SK-N-SH (cell line): ENCODE results near the gene HSFX4. TPM values are rescaled to one million over a fixed set of nuclear protein-coding genes. Genes with fewer than 3 reads are reported as not detected.

Experiments
- CTCF ChIA-PET: fragments of 300-600, 350-600 bp; formaldehyde crosslinking; extraction: SDS; loops from one replicate; lab custom pipeline; 2021; lab: Yijun Ruan, JAX
- POLR2A ChIA-PET: fragments of 350-600 bp; sonication (Branson Sonifier 250); formaldehyde crosslinking; extraction: SDS; loops from one replicate; lab custom pipeline; 2020; ENCODE audit warnings: antibody characterized with exemption, inconsistent platforms; lab: Yijun Ruan, JAX
- DNase-seq: peaks from one replicate; pipeline ENCODE4 v3.0.0; 2012
- H2AFZ ChIP-seq: fragments of 200-600 bp; sonication (generic); 2 replicates; pipeline ENCODE4 v1.8.1; 2016; ENCODE audit warnings: antibody characterized with exemption, mild to moderate bottlenecking, low read depth
- H3F3A ChIP-seq: fragments of 200-600 bp; sonication (generic); replicated peaks from 2 replicates; pipeline ENCODE3; 2016; ENCODE audit warnings: antibody characterized with exemption, mild to moderate bottlenecking; ENCODE audit not compliant: insufficient read depth
- H3K27ac ChIP-seq, 2 experiments: fragments of 200-500 bp in 1 of 2; fragments of 200-600 bp in 1 of 2; sonication (Bioruptor generic) in 1 of 2; sonication (generic), shearing (Covaris generic) in 1 of 2; 2 replicates each; pipeline versions ENCODE4 v1.5.1 to v1.6.1; 2014 to 2016; ENCODE audit warnings: low read depth in 2 of 2, inconsistent platforms in 1 of 2, low read length in 1 of 2, mild to moderate bottlenecking in 1 of 2, mixed read lengths in 1 of 2
- H3K27me3 ChIP-seq: fragments of 200-600 bp; sonication (generic), shearing (Covaris generic); 2 replicates; pipeline ENCODE4 v1.6.1; 2016; ENCODE audit warnings: mixed run types; ENCODE audit not compliant: insufficient read depth
- H3K36me3 ChIP-seq, 2 experiments: fragments of 200-500 bp in 1 of 2; fragments of 200-600 bp in 1 of 2; sonication (Bioruptor generic) in 1 of 2; sonication (generic) in 1 of 2; replicated peaks in 1 of 2; 2 replicates each; pipeline versions ENCODE3 to v1.5.1; 2014 to 2016; ENCODE audit warnings: low read length in 1 of 2, mild to moderate bottlenecking in 1 of 2; ENCODE audit not compliant: insufficient read depth in 2 of 2, control insufficient read depth in 1 of 2
- H3K4me1 ChIP-seq, 2 experiments: fragments of 200-500 bp in 1 of 2; fragments of 200-600 bp in 1 of 2; sonication (Bioruptor generic) in 1 of 2; sonication (generic), shearing (Covaris generic) in 1 of 2; 2 replicates each; pipeline versions ENCODE4 v1.5.1 to v1.6.1; 2014 to 2016; ENCODE audit warnings: low read depth in 1 of 2, low read length in 1 of 2, mixed run types in 1 of 2; ENCODE audit not compliant: insufficient read depth in 2 of 2, control insufficient read depth in 1 of 2
- H3K4me2 ChIP-seq: fragments of 200-600 bp; sonication (generic), shearing (Covaris generic); 2 replicates; pipeline ENCODE4 v1.6.1; 2017; ENCODE audit warnings: mixed run types
- H3K4me3 ChIP-seq, 2 experiments: fragments of 200-500 bp in 1 of 2; fragments of 200-600 bp in 1 of 2; sonication (Bioruptor generic) in 1 of 2; sonication (generic), shearing (Covaris generic) in 1 of 2; 2 replicates each; pipeline versions ENCODE4 v1.5.1 to v1.8.1; 2014 to 2016; ENCODE audit warnings: low read depth in 2 of 2, inconsistent platforms in 1 of 2, low read length in 1 of 2, mild to moderate bottlenecking in 1 of 2, mixed read lengths in 1 of 2, moderate library complexity in 1 of 2
- H3K79me2 ChIP-seq: fragments of 200-600 bp; sonication (generic); 2 replicates; pipeline ENCODE4 v1.8.1; 2017; ENCODE audit warnings: mild to moderate bottlenecking; ENCODE audit not compliant: insufficient read depth
- H3K9ac ChIP-seq: fragments of 200-600 bp; sonication (generic); 2 replicates; pipeline ENCODE4 v1.6.1; 2017; ENCODE audit warnings: mixed run types
- H3K9me2 ChIP-seq: fragments of 200-600 bp; sonication (generic); 2 replicates; pipeline ENCODE4 v1.6.1; 2017; ENCODE audit warnings: mixed run types
- H3K9me3 ChIP-seq: fragments of 200-600 bp; sonication (generic); 2 replicates; pipeline ENCODE4 v1.6.1; 2017; ENCODE audit warnings: mixed run types, mild to moderate bottlenecking, moderate library complexity
- H4K20me1 ChIP-seq: fragments of 200-600 bp; sonication (generic); 2 replicates; pipeline ENCODE4 v1.6.1; 2017; ENCODE audit warnings: mild to moderate bottlenecking, mixed run types; ENCODE audit not compliant: insufficient read depth
- CHD2 ChIP-seq: fragments of 150-350 bp; IDR thresholded peaks from 2 replicates; pipeline ENCODE4 v1.6.1; 2018; ENCODE audit warnings: low read length; ENCODE audit not compliant: partially characterized antibody
- ELF1 ChIP-seq: IDR thresholded peaks from 2 replicates; pipeline ENCODE4 v1.4.0; 2012
- EZH2phosphoT487 ChIP-seq: fragments of 200-600 bp; sonication (generic); IDR thresholded peaks from 2 replicates; pipeline ENCODE4 v1.6.1; 2017; ENCODE audit warnings: low read depth, mixed run types, mild to moderate bottlenecking, antibody characterized with exemption, moderate library complexity, borderline replicate concordance
- GABPA ChIP-seq: IDR thresholded peaks from 2 replicates; pipeline ENCODE4 v1.4.0; 2012; ENCODE audit warnings: low read depth, mild to moderate bottlenecking
- GATA2 ChIP-seq: sonication (generic); formaldehyde crosslinking; IDR thresholded peaks from 2 replicates; pipeline ENCODE4 v1.5.0; 2020; ENCODE audit warnings: mild to moderate bottlenecking, missing genetic modification reagents
- JUND ChIP-seq: IDR thresholded peaks from 2 replicates; pipeline ENCODE4 v1.4.0; 2012
- MEF2A ChIP-seq: IDR thresholded peaks from 2 replicates; pipeline ENCODE4 v1.4.0; 2012; ENCODE audit warnings: low read depth, borderline replicate concordance
- NFIC ChIP-seq: IDR thresholded peaks from 2 replicates; pipeline ENCODE4 v1.4.0; 2012; ENCODE audit warnings: borderline replicate concordance
- PBX3 ChIP-seq: IDR thresholded peaks from 2 replicates; pipeline ENCODE4; 2012
- POLR2AphosphoS5 ChIP-seq: IDR thresholded peaks from 2 replicates; pipeline ENCODE4 v1.6.1; 2012; ENCODE audit warnings: low read depth, low read length
- RAD21 ChIP-seq: IDR thresholded peaks from 2 replicates; pipeline ENCODE4 v1.6.1; 2012; ENCODE audit warnings: mild to moderate bottlenecking, low read length
- RFX5 ChIP-seq: IDR thresholded peaks from 2 replicates; pipeline ENCODE4 v1.6.1; 2012; ENCODE audit warnings: mild to moderate bottlenecking, improper control_type of control experiment, low read length
- RXRA ChIP-seq: IDR thresholded peaks from 2 replicates; pipeline ENCODE4 v1.4.0; 2012; ENCODE audit warnings: low read depth, mild to moderate bottlenecking, borderline replicate concordance
- SIN3A ChIP-seq: IDR thresholded peaks from 2 replicates; pipeline ENCODE4 v1.6.1; 2012; ENCODE audit warnings: low read depth, mild to moderate bottlenecking, low read length, moderate library complexity, borderline replicate concordance
- SMC3 ChIP-seq: IDR thresholded peaks from 2 replicates; pipeline ENCODE4 v1.6.1; 2012; ENCODE audit warnings: low read depth, low read length, improper control_type of control experiment
- TCF12 ChIP-seq: IDR thresholded peaks from 2 replicates; pipeline ENCODE4 v1.4.0; 2012
- TEAD4 ChIP-seq: IDR thresholded peaks from 2 replicates; pipeline ENCODE4 v1.4.0; 2012; ENCODE audit warnings: mild to moderate bottlenecking, borderline replicate concordance; ENCODE audit not compliant: insufficient read depth
- WGBS: methylation state at CpG from one replicate; pipeline ENCODE4 v1.1.6; 2017; ENCODE audit warnings: low lambda C conversion rate; 5-methylcytosine and 5-hydroxymethylcytosine counted together
- polyA plus RNA-seq, 3 experiments: library from polyadenylated mRNA; depleted of rRNA; stranded (reverse); fragments of >200 nt; gene quantifications; 2 replicates each; pipeline ENCODE4 v1.2.3, GENCODE V29; 2012
- TF ChIP-seq, protein P1 (sequence below): IDR thresholded peaks from 2 replicates; pipeline ENCODE4 v1.4.0; 2012; ENCODE audit warnings: low read depth
- TF ChIP-seq, protein P2 (sequence below): fragments of 150-350 bp; IDR thresholded peaks from 2 replicates; pipeline ENCODE4 v1.6.1; 2017; ENCODE audit warnings: antibody characterized with exemption, low read length, low read depth, borderline replicate concordance
- TF ChIP-seq, protein P3 (sequence below): fragments of 200-600 bp; sonication (generic); IDR thresholded peaks from 2 replicates; pipeline ENCODE4 v1.6.1; 2017; ENCODE audit warnings: antibody characterized with exemption, mild to moderate bottlenecking, moderate library complexity

Gene HSFX4
- polyA plus RNA-seq, 1 of the 3 experiments (the other 2 are of a cell fraction) = not detected

DNA sequence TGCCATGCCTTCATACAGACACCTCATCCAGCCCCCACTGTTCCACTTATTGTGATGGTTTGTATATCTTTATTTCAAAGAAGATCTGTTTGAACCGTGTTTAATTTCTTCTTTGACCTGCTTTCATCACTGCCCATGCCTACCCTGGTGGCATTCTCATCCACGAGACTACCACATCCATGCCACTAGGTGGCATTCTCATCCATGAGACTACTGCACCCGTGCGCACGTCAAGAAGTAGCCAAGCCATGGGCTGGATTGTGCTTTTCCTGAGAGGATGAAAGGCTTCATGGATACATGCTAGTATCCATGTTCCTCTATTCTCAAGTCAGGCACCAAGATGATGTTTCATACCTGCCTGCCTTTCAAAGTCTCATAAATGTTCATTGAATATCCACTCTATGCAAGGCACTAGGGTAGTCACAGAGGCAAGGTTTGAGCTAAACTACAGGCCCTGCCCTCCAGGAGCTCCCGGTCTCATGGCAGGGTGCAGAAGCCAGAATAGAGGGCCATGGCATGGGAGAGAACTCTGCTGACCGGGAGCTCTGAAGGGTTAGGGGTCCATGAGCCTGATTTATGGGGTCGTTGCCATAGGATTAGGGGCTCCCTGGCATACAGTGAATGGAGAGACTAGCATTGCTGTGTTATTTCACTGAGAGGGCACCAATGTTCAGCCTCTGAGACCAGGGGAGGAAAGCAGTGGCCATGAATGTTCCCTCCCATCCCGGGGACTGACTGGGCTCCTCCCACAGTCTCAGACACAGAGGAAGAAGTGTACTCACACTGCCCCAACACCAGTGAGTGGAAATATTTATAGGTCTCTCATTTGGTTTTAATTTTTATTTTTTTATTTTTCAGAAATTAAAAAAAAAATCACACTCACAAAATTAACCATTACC, 33.7 kb downstream of the HSFX4 start:
- Histone ChIP-seq H3K4me1 (no peaks in the 10 kb centered on the region), H3K9ac (no peak overlapping the region), H3K4me3 (no peak overlapping the region), H3K27me3 (no peaks in the 10 kb centered on the region), H3K4me2 (no peak overlapping the region), H3K36me3 (peaks cover 10 to 11% of the 10 kb centered on the region in 2 experiments), H3K9me2 (no peaks in the 10 kb centered on the region), H3F3A (peaks cover 6% of the 10 kb centered on the region), H3K79me2 (no peaks in the 10 kb centered on the region), H3K9me3 (no peaks in the 10 kb centered on the region)
- peak; percentile 55 for DNase-seq
- POLR2A ChIA-PET = no interaction called here
- WGBS = 24% methylated on average over 8 of the region's 9 CpGs
- TF ChIP-seq ELF1 (no peak), NFIC (no peak), MEF2A (no peak), GATA2 (CRISPR knock-in tag) (no peak), SIN3A (no peak), GABPA (no peak), SMC3 (peak; percentile 83), PBX3 (no peak), RXRA (no peak), TCF12 (no peak), JUND (no peak), RFX5 (no peak), TEAD4 (no peak), CHD2 (no peak), POLR2AphosphoS5 (no peak), RAD21 (peak; percentile 90), EZH2phosphoT487 (no peak)
- TF ChIP-seq, protein P1, sequence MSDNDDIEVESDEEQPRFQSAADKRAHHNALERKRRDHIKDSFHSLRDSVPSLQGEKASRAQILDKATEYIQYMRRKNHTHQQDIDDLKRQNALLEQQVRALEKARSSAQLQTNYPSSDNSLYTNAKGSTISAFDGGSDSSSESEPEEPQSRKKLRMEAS = no peak
- TF ChIP-seq, protein P2, sequence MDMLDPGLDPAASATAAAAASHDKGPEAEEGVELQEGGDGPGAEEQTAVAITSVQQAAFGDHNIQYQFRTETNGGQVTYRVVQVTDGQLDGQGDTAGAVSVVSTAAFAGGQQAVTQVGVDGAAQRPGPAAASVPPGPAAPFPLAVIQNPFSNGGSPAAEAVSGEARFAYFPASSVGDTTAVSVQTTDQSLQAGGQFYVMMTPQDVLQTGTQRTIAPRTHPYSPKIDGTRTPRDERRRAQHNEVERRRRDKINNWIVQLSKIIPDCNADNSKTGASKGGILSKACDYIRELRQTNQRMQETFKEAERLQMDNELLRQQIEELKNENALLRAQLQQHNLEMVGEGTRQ = no peak
- TF ChIP-seq, protein P3, sequence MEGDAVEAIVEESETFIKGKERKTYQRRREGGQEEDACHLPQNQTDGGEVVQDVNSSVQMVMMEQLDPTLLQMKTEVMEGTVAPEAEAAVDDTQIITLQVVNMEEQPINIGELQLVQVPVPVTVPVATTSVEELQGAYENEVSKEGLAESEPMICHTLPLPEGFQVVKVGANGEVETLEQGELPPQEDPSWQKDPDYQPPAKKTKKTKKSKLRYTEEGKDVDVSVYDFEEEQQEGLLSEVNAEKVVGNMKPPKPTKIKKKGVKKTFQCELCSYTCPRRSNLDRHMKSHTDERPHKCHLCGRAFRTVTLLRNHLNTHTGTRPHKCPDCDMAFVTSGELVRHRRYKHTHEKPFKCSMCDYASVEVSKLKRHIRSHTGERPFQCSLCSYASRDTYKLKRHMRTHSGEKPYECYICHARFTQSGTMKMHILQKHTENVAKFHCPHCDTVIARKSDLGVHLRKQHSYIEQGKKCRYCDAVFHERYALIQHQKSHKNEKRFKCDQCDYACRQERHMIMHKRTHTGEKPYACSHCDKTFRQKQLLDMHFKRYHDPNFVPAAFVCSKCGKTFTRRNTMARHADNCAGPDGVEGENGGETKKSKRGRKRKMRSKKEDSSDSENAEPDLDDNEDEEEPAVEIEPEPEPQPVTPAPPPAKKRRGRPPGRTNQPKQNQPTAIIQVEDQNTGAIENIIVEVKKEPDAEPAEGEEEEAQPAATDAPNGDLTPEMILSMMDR = peak; percentile 83
- TF ChIP-seq, all 33 proteins: peak for 3
- no peaks in the 10 kb centered on the region for H4K20me1 ChIP-seq
- no peak overlapping the region for H2AFZ ChIP-seq
- CTCF ChIA-PET = interaction anchor here (0.6 to 2.4 kb wide), 13 partner anchors 10 to 755 kb away, joined by 3 to 18 read pairs (median 3); partner anchors contain the start of gene MAMLD1
- no peak overlapping the region for H3K27ac ChIP-seq
